DOHH2 (cell line): ENCODE data around the gene HKDC1.

Experiments used
- H3F3A ChIP-seq: fragments of 200-600 bp; sonication (generic), shearing (Covaris generic); 2 replicates; pipeline ENCODE4 v1.6.0; 2016; ENCODE audit warnings: antibody characterized with exemption, mild to moderate bottlenecking; ENCODE audit not compliant: control insufficient read depth, insufficient read depth
- H3K27ac ChIP-seq: fragments of 200-600 bp; sonication (generic); 2 replicates; pipeline ENCODE4 v1.5.1; 2014; ENCODE audit warnings: low read depth, mild to moderate bottlenecking, low read length, moderate library complexity
- H3K27me3 ChIP-seq: fragments of 200-600 bp; sonication (generic); 2 replicates; pipeline ENCODE4 v1.6.1; 2014; ENCODE audit warnings: mild to moderate bottlenecking, low read length, mixed read lengths; ENCODE audit not compliant: control insufficient read depth
- H3K36me3 ChIP-seq: fragments of 200-600 bp; sonication (generic); 2 replicates; pipeline ENCODE4 v1.6.1; 2014; ENCODE audit warnings: mild to moderate bottlenecking, low read length, moderate library complexity, mixed read lengths; ENCODE audit not compliant: control insufficient read depth
- H3K4me1 ChIP-seq: fragments of 200-600 bp; sonication (generic); 2 replicates; pipeline ENCODE4 v1.6.1; 2014; ENCODE audit warnings: mild to moderate bottlenecking, low read length, mixed read lengths; ENCODE audit not compliant: control insufficient read depth
- H3K4me2 ChIP-seq: fragments of 200-600 bp; sonication (generic); 2 replicates; pipeline ENCODE4 v1.6.0; 2014; ENCODE audit warnings: mild to moderate bottlenecking, low read length, moderate library complexity
- H3K4me3 ChIP-seq: fragments of 200-600 bp; sonication (generic); 2 replicates; pipeline ENCODE4 v1.5.1; 2014; ENCODE audit warnings: mild to moderate bottlenecking, low read length, mixed read lengths
- H3K79me2 ChIP-seq: fragments of 200-600 bp; sonication (generic); 2 replicates; pipeline ENCODE4 v1.6.1; 2014; ENCODE audit warnings: mild to moderate bottlenecking, low read length, mixed read lengths; ENCODE audit not compliant: control insufficient read depth
- H3K9me2 ChIP-seq: fragments of 200-600 bp; sonication (generic); replicated peaks from 2 replicates; pipeline ENCODE4 v1.6.1; 2014; ENCODE audit warnings: mild to moderate bottlenecking, low read length, mixed read lengths; ENCODE audit not compliant: control insufficient read depth
- H3K9me3 ChIP-seq: fragments of 200-600 bp; sonication (generic); 2 replicates; pipeline ENCODE4 v1.6.1; 2014; ENCODE audit warnings: antibody characterized with exemption, low read length, mixed read lengths; ENCODE audit not compliant: control insufficient read depth, insufficient read depth
- H4K20me1 ChIP-seq: fragments of 200-600 bp; sonication (generic); 2 replicates; pipeline ENCODE4 v1.6.0; 2014; ENCODE audit warnings: low read depth, mild to moderate bottlenecking, antibody characterized with exemption, low read length, moderate library complexity; ENCODE audit not compliant: control insufficient read depth, insufficient read depth
- CTCF ChIP-seq: fragments of 200-600 bp; sonication (generic); IDR thresholded peaks from one replicate; pipeline ENCODE4 v1.5.1; 2014; ENCODE audit warnings: antibody characterized with exemption, mild to moderate bottlenecking, low read depth, low read length; ENCODE audit not compliant: poor library complexity, severe bottlenecking
- EZH2phosphoT487 ChIP-seq: fragments of 200-600 bp; sonication (generic); IDR thresholded peaks from 2 replicates; pipeline ENCODE4 v1.6.1; 2017; ENCODE audit warnings: borderline replicate concordance, mild to moderate bottlenecking, antibody characterized with exemption, low read length, moderate library complexity, mixed read lengths

Gene HKDC1

GRCh38 chr10:69285699-69286098 is 65.6 kb downstream of the HKDC1 start:
- no peaks in the 10 kb centered on the region for H3K36me3 ChIP-seq
- H3K27ac ChIP-seq = no peak overlapping the region
- H3K9me2 ChIP-seq = no peaks in the 10 kb centered on the region
- no peaks in the 10 kb centered on the region for H3K79me2 ChIP-seq
- H3K4me1 ChIP-seq = peaks cover 6% of the 10 kb centered on the region
- no peak overlapping the region for H3K4me2 ChIP-seq
- no peaks in the 10 kb centered on the region for H3F3A ChIP-seq
- H4K20me1 ChIP-seq = no peaks in the 10 kb centered on the region
- no peak for TF ChIP-seq CTCF
- TF ChIP-seq EZH2phosphoT487 = no peak
- no peak overlapping the region for H3K4me3 ChIP-seq
- no peaks in the 10 kb centered on the region for H3K9me3 ChIP-seq
- H3K27me3 ChIP-seq = no peaks in the 10 kb centered on the region

GRCh38 chr10:69287181-69287580 is 67.0 kb downstream of the HKDC1 start:
- H3K27ac ChIP-seq = no peak overlapping the region
- no peaks in the 10 kb centered on the region for H3K9me2 ChIP-seq
- H3K4me2 ChIP-seq = no peak overlapping the region
- no peaks in the 10 kb centered on the region for H4K20me1 ChIP-seq
- TF ChIP-seq EZH2phosphoT487 = no peak
- no peak for TF ChIP-seq CTCF
- no peaks in the 10 kb centered on the region for H3F3A ChIP-seq
- no peaks in the 10 kb centered on the region for H3K36me3 ChIP-seq
- H3K9me3 ChIP-seq = no peaks in the 10 kb centered on the region
- H3K79me2 ChIP-seq = no peaks in the 10 kb centered on the region
- no peaks in the 10 kb centered on the region; the same call in 1 of the 2 replicates for H3K27me3 ChIP-seq
- no peak overlapping the region for H3K4me3 ChIP-seq
- no peaks in the 10 kb centered on the region for H3K4me1 ChIP-seq

GRCh38 chr10:69290993-69291392 is 70.9 kb downstream of the HKDC1 start:
- Histone ChIP-seq H3K4me2 (no peak overlapping the region), H3K27me3 (peaks cover 8% of the 10 kb centered on the region), H3K27ac (no peak overlapping the region), H3K79me2 (no peaks in the 10 kb centered on the region), H3K9me2 (no peaks in the 10 kb centered on the region), H3F3A (no peaks in the 10 kb centered on the region), H3K4me3 (no peak overlapping the region), H3K4me1 (no peaks in the 10 kb centered on the region), H3K9me3 (no peaks in the 10 kb centered on the region), H3K36me3 (no peaks in the 10 kb centered on the region), H4K20me1 (no peaks in the 10 kb centered on the region)
- no peak for TF ChIP-seq EZH2phosphoT487
- no peak for TF ChIP-seq CTCF

GRCh38 chr10:69292459-69292858 is 72.3 kb downstream of the HKDC1 start:
- no peaks in the 10 kb centered on the region for H3K4me1 ChIP-seq
- no peaks in the 10 kb centered on the region for H3K9me3 ChIP-seq
- no peaks in the 10 kb centered on the region for H3F3A ChIP-seq
- no peaks in the 10 kb centered on the region for H3K9me2 ChIP-seq
- H3K79me2 ChIP-seq = no peaks in the 10 kb centered on the region
- H4K20me1 ChIP-seq = no peaks in the 10 kb centered on the region
- H3K27me3 ChIP-seq = peaks cover 15% of the 10 kb centered on the region
- H3K27ac ChIP-seq = no peak overlapping the region
- H3K4me2 ChIP-seq = no peak overlapping the region
- no peak overlapping the region for H3K4me3 ChIP-seq
- TF ChIP-seq EZH2phosphoT487 (no peak), CTCF (no peak)
- H3K36me3 ChIP-seq = no peaks in the 10 kb centered on the region
